GM08714 (cell line): ENCODE results near the gene ABCA1.
"Not testable (repeated sequence)": the region's sequence is repeated elsewhere in the genome, so short reads cannot be mapped to it uniquely, and the experiment has no call there.

Source experiments
- H3K4me3 ChIP-seq: fragments of 200-500 bp; sonication (Bioruptor generic); 2 replicates; pipeline ENCODE4 v1.5.1; 2014; ENCODE audit warnings: mild to moderate bottlenecking, low read length, inconsistent platforms
- ZNF274 ChIP-seq: IDR thresholded peaks from 2 replicates; pipeline ENCODE4 v1.6.1; 2012; ENCODE audit warnings: mild to moderate bottlenecking, low read depth, low read length

ABCA1 gene

GRCh38 chr9:104927216-104927911 is 591 bp downstream of the ABCA1 start:
- no peak for TF ChIP-seq ZNF274
- peak overlapping the region; percentile 42; the same call in 1 of the 2 replicates for H3K4me3 ChIP-seq

GRCh38 chr9:104923740-104924139 is 4.2 kb downstream of the ABCA1 start:
- H3K4me3 ChIP-seq, result no peak overlapping the region
- TF ChIP-seq ZNF274, result no peak

- TF ChIP-seq ZNF274, result no peak
- no peak overlapping the region for H3K4me3 ChIP-seq
Measured at GRCh38 chr9:104923289-104923688, 4.7 kb downstream of the ABCA1 start.

GRCh38 chr9:104922748-104923147 is 5.2 kb downstream of the ABCA1 start:
- not testable (repeated sequence) for H3K4me3 ChIP-seq

- no peak overlapping the region for H3K4me3 ChIP-seq
- no peak for TF ChIP-seq ZNF274
Measured at GRCh38 chr9:104921067-104921741, 6.8 kb downstream of the ABCA1 start.

GRCh38 chr9:104915753-104916152 is 12.2 kb downstream of the ABCA1 start:
- no peak overlapping the region for H3K4me3 ChIP-seq
- TF ChIP-seq ZNF274, result no peak

- H3K4me3 ChIP-seq, result no peak overlapping the region
Measured at GRCh38 chr9:104915049-104915448, 12.9 kb downstream of the ABCA1 start.

GRCh38 chr9:104914466-104914865 is 13.5 kb downstream of the ABCA1 start:
- no peak overlapping the region for H3K4me3 ChIP-seq
- TF ChIP-seq ZNF274, result no peak

More at GRCh38 chr9:104915049-104915448, 12.9 kb downstream of the ABCA1 start:
- no peak for TF ChIP-seq ZNF274

GRCh38 chr9:104912606-104913005 is 15.3 kb downstream of the ABCA1 start:
- no peak for TF ChIP-seq ZNF274
- H3K4me3 ChIP-seq, result no peak overlapping the region

GRCh38 chr9:104911032-104911607 is 16.8 kb downstream of the ABCA1 start:
- no peak for TF ChIP-seq ZNF274
- no peak overlapping the region for H3K4me3 ChIP-seq

- no peak for TF ChIP-seq ZNF274
- H3K4me3 ChIP-seq, result no peak overlapping the region
Measured at GRCh38 chr9:104907278-104907951, 20.5 kb downstream of the ABCA1 start.

GRCh38 chr9:104906441-104907277 is 21.3 kb downstream of the ABCA1 start:
- no peak overlapping the region for H3K4me3 ChIP-seq
- TF ChIP-seq ZNF274, result no peak

- no peak overlapping the region for H3K4me3 ChIP-seq
- TF ChIP-seq ZNF274, result no peak
Measured at GRCh38 chr9:104905931-104906330, 22.0 kb downstream of the ABCA1 start.
